Measurements from ENCODE around the gene AQP7.
"Not testable (repeated sequence)": the region's sequence is repeated elsewhere in the genome, so short reads cannot be mapped to it uniquely, and the experiment has no call there.

The AQP7 gene

DNA sequence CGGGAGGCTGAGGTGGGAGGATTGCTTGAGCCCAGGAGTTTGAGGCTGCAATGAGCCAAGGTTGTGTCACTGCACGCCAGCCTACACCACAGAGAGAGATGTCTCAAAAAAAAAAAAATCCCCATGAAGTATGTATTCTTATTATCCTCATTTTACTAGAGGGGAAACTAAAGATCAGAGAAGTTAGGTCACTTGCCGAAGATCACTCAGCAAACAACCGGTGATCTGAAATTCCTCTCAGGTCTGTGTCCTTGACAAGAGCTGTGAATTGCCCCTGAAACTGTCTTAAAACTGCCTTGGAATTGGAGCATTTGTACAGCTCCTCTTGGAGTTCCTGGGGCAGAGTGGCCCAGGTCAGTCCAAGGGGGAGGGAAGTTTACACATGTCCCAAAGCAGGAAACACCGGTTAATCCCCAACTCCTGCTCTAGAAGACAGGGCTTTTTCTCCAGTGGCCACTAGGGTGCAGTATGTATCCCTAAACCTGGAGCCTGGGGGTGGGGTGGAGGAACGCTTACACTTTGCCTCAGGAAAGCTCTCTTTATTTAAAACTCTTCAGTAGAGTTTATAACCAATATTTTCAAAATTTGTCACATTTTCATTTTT, 27.6 kb downstream of the AQP7 start:
- peak; percentile 53 for DNase-seq (ENCODE audit: low read depth)

GRCh38 chr9:33374190-33374589, 28.2 kb downstream of the AQP7 start:
- no peak for DNase-seq (ENCODE audit: low read depth)

DNA sequence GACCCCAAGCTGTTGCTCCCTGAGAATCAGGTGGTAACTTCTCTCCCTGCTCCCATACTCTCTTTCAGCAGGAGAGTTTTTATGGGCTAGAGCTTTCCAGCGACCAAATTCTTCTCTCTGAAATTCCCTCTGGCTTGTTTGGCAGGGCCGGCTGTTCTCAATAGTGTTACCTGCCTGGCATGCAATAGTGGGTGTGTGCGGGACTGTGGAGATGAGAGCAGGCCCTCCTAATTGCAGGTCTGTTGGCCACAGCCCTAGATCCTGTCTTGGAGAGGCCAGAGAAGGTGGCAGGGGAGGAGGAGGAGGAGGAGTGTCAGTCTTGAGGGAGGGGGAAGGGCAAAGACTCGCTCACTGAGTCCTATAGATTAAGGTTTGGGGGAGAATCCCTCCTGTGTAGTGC, 29.5 kb downstream of the AQP7 start:
- DNase-seq (ENCODE audit: low read depth), result no peak

GRCh38 chr9:33366979-33367480, 35.3 kb downstream of the AQP7 start:
- no peak for DNase-seq (ENCODE audit: low read depth)

- DNase-seq (ENCODE audit: low read depth), result not testable (repeated sequence)
These were observed 37.6 kb downstream of the AQP7 start for GRCh38 chr9:33364814-33365213.

DNA sequence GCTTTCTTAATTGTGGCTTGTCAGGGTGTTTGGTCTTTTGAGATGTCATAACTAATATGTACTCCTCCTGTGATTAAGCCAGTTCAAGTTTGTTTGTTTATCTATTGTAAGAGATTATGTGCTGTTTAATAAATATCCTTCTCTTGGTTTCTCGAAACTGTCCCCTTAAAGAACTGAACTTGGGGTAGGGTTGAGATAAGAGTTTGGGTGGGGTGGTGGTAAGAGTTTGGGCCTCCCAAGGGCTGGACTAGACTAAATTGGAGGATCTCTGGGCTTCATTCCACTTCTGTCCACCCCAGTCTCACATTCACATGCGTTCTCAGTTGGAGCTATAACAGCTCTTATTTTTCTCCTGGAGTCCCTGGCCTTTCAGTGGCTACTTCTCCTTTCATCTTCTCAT, 38.2 kb downstream of the AQP7 start:
- no peak for DNase-seq (ENCODE audit: low read depth)

DNA sequence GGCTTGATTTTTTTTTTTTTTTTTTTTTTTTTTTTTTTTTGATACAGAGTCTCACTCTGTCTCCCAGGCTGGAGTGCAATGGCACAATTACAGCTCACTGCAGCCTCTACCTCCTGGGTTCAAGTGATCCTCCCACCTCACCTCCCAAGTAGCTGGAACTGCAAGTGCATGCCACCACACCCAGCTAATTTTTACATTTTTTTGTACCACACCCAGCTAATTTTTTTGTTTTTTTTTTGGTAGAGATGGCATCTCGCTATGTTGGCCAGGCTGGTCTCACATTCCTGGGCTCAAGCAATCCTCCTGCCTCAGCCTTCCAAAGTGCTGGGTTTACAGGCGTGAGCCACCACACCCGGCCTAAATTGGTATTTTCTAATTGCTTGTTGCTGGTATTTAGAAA, 43.7 kb downstream of the AQP7 start:
- not testable (repeated sequence) for DNase-seq (ENCODE audit: low read depth)

- DNase-seq (ENCODE audit: low read depth), result no peak
These were observed 46.4 kb downstream of the AQP7 start for GRCh38 chr9:33355933-33356332.

DNA sequence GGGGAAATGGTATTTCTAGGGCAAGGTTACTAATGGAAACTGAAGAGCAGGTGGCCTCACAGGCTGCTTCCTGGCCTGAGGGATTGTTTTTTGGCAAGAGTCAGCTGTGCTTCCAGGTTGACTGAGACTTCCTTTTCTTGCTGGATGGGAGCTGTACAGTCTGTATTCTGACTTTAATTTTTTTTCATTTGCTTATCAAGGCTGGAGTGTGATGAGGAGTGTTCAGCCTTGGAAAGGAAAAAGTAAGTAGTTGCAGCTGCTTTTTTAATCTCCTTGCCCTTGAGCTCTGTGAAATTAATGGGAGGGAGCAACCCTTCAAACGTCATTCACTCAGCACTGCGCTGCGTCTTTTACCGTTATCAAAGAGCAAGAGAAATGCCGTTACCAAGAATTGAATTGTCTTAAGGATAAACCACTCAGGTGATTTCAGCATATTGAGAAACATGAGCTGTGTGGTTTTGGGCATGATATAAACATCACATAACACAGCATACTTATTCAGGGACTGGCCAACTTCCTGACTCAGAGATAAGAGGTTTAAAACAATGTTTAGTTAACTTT, 47.6 kb downstream of the AQP7 start:
- no peak for DNase-seq (ENCODE audit: low read depth)

GRCh38 chr9:33351547-33351946, 50.8 kb downstream of the AQP7 start:
- no peak for DNase-seq (ENCODE audit: low read depth)

DNA sequence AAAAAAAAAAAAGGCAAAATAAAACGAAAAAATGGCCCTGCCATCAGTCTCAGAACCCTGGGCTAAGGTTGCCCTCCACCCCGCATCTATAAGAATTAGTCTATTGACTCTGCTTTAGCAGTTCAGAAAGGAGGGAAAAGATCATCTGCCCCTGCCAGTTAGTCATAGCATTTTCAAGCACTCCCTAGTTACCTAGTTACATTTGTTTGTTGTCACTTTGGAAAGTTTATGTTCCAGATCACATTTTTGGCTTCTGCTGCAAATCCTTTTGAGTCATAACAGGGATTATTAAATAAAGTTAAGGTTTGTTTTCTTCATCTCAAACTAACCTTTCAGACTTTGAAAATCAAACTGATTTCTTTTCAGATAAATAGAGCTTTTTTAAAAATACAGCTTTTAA, 52.1 kb downstream of the AQP7 start:
- DNase-seq (ENCODE audit: low read depth), result no peak

GRCh38 chr9:33349743-33350142, 52.6 kb downstream of the AQP7 start:
- DNase-seq (ENCODE audit: low read depth), result no peak

- DNase-seq (ENCODE audit: low read depth), result no peak
These were observed 53.4 kb downstream of the AQP7 start for GRCh38 chr9:33348998-33349397.

DNA sequence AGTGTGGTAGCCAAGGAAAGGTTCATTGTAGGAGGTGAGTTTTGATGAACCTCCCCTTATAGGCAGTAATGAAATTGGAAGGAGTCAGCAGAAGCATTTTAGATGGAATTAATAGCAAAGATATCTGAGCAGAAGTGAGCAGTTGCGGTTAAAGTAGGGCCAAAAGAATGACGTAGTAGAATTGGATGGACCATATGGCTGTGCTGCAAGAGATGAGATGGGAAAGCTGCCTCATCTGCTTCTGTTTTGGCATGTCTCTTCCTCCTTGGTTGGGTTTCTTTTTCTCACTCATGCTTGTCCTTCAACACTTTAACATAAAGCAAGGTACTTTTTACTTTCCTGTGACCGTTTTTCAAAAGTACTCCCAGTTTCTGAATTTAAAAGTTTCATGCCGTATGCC, 55.8 kb downstream of the AQP7 start:
- DNase-seq (ENCODE audit: low read depth), result no peak

DNA sequence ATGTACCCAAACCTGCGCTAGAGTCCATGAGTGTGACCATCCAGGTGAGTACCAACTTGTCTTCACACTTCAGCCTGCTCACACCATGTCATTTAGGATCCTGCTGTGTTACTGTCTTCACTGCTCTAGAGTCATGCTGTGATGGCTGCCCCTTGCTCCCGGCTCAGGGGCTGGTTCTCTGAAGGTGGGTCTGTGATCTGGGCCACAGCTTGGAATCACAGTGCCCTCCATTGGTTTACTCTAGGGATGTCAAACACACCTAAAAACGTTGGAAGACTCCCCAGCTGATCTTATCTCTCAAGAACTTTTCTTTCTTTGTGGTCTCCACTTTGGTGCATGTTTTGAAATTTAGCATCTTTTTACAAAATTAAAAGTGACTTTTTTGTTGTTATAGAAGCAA, 58.2 kb downstream of the AQP7 start:
- DNase-seq (ENCODE audit: low read depth), result no peak

DNA sequence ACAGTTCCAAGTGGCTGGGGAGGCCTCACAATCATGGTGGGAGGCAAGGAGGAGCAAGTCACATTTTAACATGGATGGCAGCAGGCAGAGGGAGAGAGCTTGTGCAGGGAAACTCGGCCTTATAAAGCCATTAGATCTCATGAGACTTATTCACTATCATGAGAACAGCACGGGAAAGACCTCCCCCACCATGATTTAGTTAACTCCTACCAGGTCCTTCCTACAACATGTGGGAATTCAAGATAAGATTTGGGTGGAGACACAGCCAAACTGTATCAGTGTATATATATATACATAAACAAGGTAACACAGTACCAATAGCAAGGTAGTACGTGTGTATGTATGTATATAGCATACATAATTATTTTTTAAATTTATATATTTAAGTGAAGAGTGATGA, 61.2 kb downstream of the AQP7 start:
- DNase-seq (ENCODE audit: low read depth), result no peak

- no peak for DNase-seq (ENCODE audit: low read depth)
These were observed 62.2 kb downstream of the AQP7 start for GRCh38 chr9:33340186-33340585.
